Mucosa of descending colon (tissue), 3 donors: ENCODE measurements around the gene TRIM23. TPM values are rescaled to one million over a fixed set of nuclear protein-coding genes. Genes with fewer than 3 reads are reported as not detected.
A peak's percentile ranks its signal among the peaks of the same experiment; 100 is the strongest.

Source experiments
- ATAC-seq: fragments of 200-7000 bp; cut with Tn5 transposase; one replicate; pipeline ENCODE4 v1.9.1; 2020; ENCODE audit warnings: mild to moderate bottlenecking, moderate library complexity
- DNase-seq, 3 donors: peaks; one replicate each; pipeline ENCODE4 v3.0.0-alpha.2; 2020
- H3K36me3 ChIP-seq: fragments of 200-600 bp; one replicate; pipeline ENCODE4 v1.8.0; 2021; ENCODE audit warnings: low read depth, mild to moderate bottlenecking
- H3K4me1 ChIP-seq: fragments of 200-600 bp; one replicate; pipeline ENCODE4 v1.8.0; 2021; ENCODE audit warnings: low read depth, mild to moderate bottlenecking
- H3K4me3 ChIP-seq: fragments of 200-600 bp; one replicate; pipeline ENCODE4 v1.8.0; 2021; ENCODE audit warnings: mild to moderate bottlenecking
- H3K9me3 ChIP-seq: fragments of 200-600 bp; one replicate; pipeline ENCODE4 v1.8.0; 2021; ENCODE audit warnings: mild to moderate bottlenecking
- CTCF ChIP-seq: fragments of 200-600 bp; IDR thresholded peaks from one replicate; pipeline ENCODE4 v1.8.0; 2022; ENCODE audit warnings: antibody characterized with exemption, mild to moderate bottlenecking
- intact Hi-C, 2 donors: fragments of 100-400 bp; cut with DNase I in 1 of 2; cut with micrococcal nuclease in 1 of 2; formaldehyde crosslinking; loops; one replicate each; pipeline versions ENCODE4 v1.11.0 to v1.11.1; 2022; cut with DNase I, micrococcal nuclease
- total RNA-seq, 3 donors: library from RNA; stranded (reverse); fragmentation: NEBNext Ultra II Directional in 2 of 3; extraction: Animal tissue kit (Norgen Biotek cat#: 25700) in 2 of 3; gene quantifications; one replicate each; pipeline versions ENCODE4 v1.2.1 to v1.2.4, GENCODE V29; 2021 to 2023
- donor health status: DM: no; HTN: no; CAD: no; lungs with moderate emphysema.
- donor health status: DM: no; HTN: no; CAD: no.
- donor health status: DM: no; HTN: yes; CAD: no.

TRIM23 gene
- total RNA-seq, 3 donors from 2014 or later = 5.5 to 22.8 (median 8.5) TPM

GRCh38 chr5:65651144-65651543, 27.0 kb upstream of the TRIM23 start:
- no peak for TF ChIP-seq CTCF
- Histone ChIP-seq H3K9me3 (no peaks in the 10 kb centered on the region), H3K36me3 (no peaks in the 10 kb centered on the region), H3K4me1 (no peaks in the 10 kb centered on the region), H3K4me3 (no peak overlapping the region)
- intact Hi-C loops = no loop called here
- peak in 2 of 3 donors; percentile 47 to 60 for DNase-seq
- peak; percentile 78 for ATAC-seq

GRCh38 chr5:65647941-65648340, 23.8 kb upstream of the TRIM23 start:
- no peak for DNase-seq
- Histone ChIP-seq H3K36me3 (no peaks in the 10 kb centered on the region), H3K4me3 (no peak overlapping the region), H3K4me1 (no peaks in the 10 kb centered on the region), H3K9me3 (no peaks in the 10 kb centered on the region)
- ATAC-seq = no peak
- TF ChIP-seq CTCF = no peak
- intact Hi-C loops = no loop called here

GRCh38 chr5:65646938-65647337, 22.8 kb upstream of the TRIM23 start:
- Histone ChIP-seq H3K36me3 (no peaks in the 10 kb centered on the region), H3K4me1 (no peaks in the 10 kb centered on the region), H3K4me3 (no peak overlapping the region), H3K9me3 (no peaks in the 10 kb centered on the region)
- intact Hi-C loops = no loop called here
- no peak for TF ChIP-seq CTCF
- ATAC-seq (no peak), DNase-seq (no peak)

GRCh38 chr5:65640240-65640639, 16.1 kb upstream of the TRIM23 start:
- Histone ChIP-seq H3K36me3 (no peaks in the 10 kb centered on the region), H3K9me3 (no peaks in the 10 kb centered on the region), H3K4me3 (no peak overlapping the region), H3K4me1 (no peaks in the 10 kb centered on the region)
- intact Hi-C loops = no loop called here
- ATAC-seq (no peak), DNase-seq (no peak)
- TF ChIP-seq CTCF = no peak

- no peak for ATAC-seq
- no peaks in the 10 kb centered on the region for H3K4me1 ChIP-seq
- no peak overlapping the region for H3K4me3 ChIP-seq
- H3K36me3 ChIP-seq = no peaks in the 10 kb centered on the region
- TF ChIP-seq CTCF = no peak
- intact Hi-C loops = no loop called here
- H3K9me3 ChIP-seq = no peaks in the 10 kb centered on the region
- DNase-seq = no peak
Measured at GRCh38 chr5:65630981-65631380, 6.8 kb upstream of the TRIM23 start.

GRCh38 chr5:65625743-65626142, 1.6 kb upstream of the TRIM23 start:
- H3K36me3 ChIP-seq = no peaks in the 10 kb centered on the region
- no peak overlapping the region for H3K4me3 ChIP-seq
- ATAC-seq (no peak), DNase-seq (no peak)
- intact Hi-C loops = no loop called here
- H3K4me1 ChIP-seq = peaks cover 13% of the 10 kb centered on the region
- no peaks in the 10 kb centered on the region for H3K9me3 ChIP-seq
- TF ChIP-seq CTCF = no peak
